Nephron (organoid): ENCODE data around the gene CSAG2.
"Not testable (repeated sequence)": the region's sequence is repeated elsewhere in the genome, so short reads cannot be mapped to it uniquely, and the experiment has no call there.

Source experiments
- H3K27ac Mint-ChIP-seq, 3 experiments: 2 replicates each; pipeline ENCODE4 v1.8.0; 2020; ENCODE audit warnings: mixed read lengths in 3 of 3, mild to moderate bottlenecking in 2 of 3, moderate library complexity in 1 of 3
- H3K27me3 Mint-ChIP-seq: 2 replicates; pipeline ENCODE4 v1.8.0; 2021; ENCODE audit warnings: low read depth, mild to moderate bottlenecking, moderate library complexity, mixed read lengths
- H3K36me3 Mint-ChIP-seq: 2 replicates; pipeline ENCODE4 v1.8.0; 2020; ENCODE audit warnings: low read depth, mixed read lengths
- H3K4me1 Mint-ChIP-seq: 2 replicates; pipeline ENCODE4 v1.8.0; 2020; ENCODE audit warnings: mixed read lengths
- H3K4me3 Mint-ChIP-seq, 3 experiments: 2 replicates each; pipeline ENCODE4 v1.8.0; 2020; ENCODE audit warnings: mild to moderate bottlenecking in 3 of 3, mixed read lengths in 3 of 3, moderate library complexity in 2 of 3
- H3K9me3 Mint-ChIP-seq: 2 replicates; pipeline ENCODE4 v1.8.0; 2020; ENCODE audit warnings: mixed read lengths
- CTCF ChIP-seq, 3 experiments: fragments of 200-600 bp; sonication (generic); IDR thresholded peaks; one replicate each; pipeline ENCODE4 v1.5.0; 2021; ENCODE audit warnings: antibody characterized with exemption in 3 of 3; ENCODE audit not compliant: unreplicated experiment in 3 of 3

Gene CSAG2

GRCh38 chrX:152733261-152733975, 24.3 kb upstream of the CSAG2 start, which contains the start of the genes CSAG1 and MAGEA12:
Gene CSAG1, minus strand, starts transcription at chrX:152733721. Its CDS starts 1,261 bp downstream, at chrX:152732460.
Gene MAGEA12, plus strand, starts transcription at chrX:152733757. Its CDS starts 2,405 bp downstream, at chrX:152736162.
- Mint-ChIP-seq H3K36me3 (no peaks in the 10 kb centered on the region), H3K27me3 (peaks cover 5% of the 10 kb centered on the region), H3K4me3 (no peak within 1 kb of the TSS), H3K4me1 (no peaks in the 10 kb centered on the region), H3K9me3 (peaks cover 7% of the 10 kb centered on the region), H3K27ac (no peak within 1 kb of the TSS)
- no peak for TF ChIP-seq CTCF (IDR thresholded peaks at IDR 0.05; ENCODE audit: unreplicated experiment in 3 of 3)

GRCh38 chrX:152725409-152725808, 16.3 kb upstream of the CSAG2 start:
- Mint-ChIP-seq H3K27ac (no peak overlapping the region), H3K36me3 (peaks cover 5% of the 10 kb centered on the region)
- no peak for TF ChIP-seq CTCF (IDR thresholded peaks at IDR 0.05; ENCODE audit: unreplicated experiment in 3 of 3)

GRCh38 chrX:152713815-152714787, 5.0 kb upstream of the CSAG2 start, which contains the start of gene MAGEA2B:
Gene MAGEA2B, plus strand, starts transcription at chrX:152714628. Its CDS starts 2,479 bp downstream, at chrX:152717107.
- not testable (repeated sequence) for H3K4me3 Mint-ChIP-seq, H3K9me3 Mint-ChIP-seq, H3K36me3 Mint-ChIP-seq, H3K27me3 Mint-ChIP-seq, H3K27ac Mint-ChIP-seq, H3K4me1 Mint-ChIP-seq

More at GRCh38 chrX:152725409-152725808, 16.3 kb upstream of the CSAG2 start:
- peaks cover 13% of the 10 kb centered on the region for H3K9me3 Mint-ChIP-seq
- no peaks in the 10 kb centered on the region for H3K4me1 Mint-ChIP-seq
- H3K27me3 Mint-ChIP-seq: peaks cover 3% of the 10 kb centered on the region
- no peak overlapping the region for H3K4me3 Mint-ChIP-seq

GRCh38 chrX:152713195-152713594, 4.1 kb upstream of the CSAG2 start:
- not testable (repeated sequence) for H3K27me3 Mint-ChIP-seq, H3K4me1 Mint-ChIP-seq, H3K9me3 Mint-ChIP-seq, H3K27ac Mint-ChIP-seq, H3K36me3 Mint-ChIP-seq, H3K4me3 Mint-ChIP-seq

- not testable (repeated sequence) for H3K9me3 Mint-ChIP-seq, H3K36me3 Mint-ChIP-seq, H3K4me3 Mint-ChIP-seq, H3K27me3 Mint-ChIP-seq, H3K4me1 Mint-ChIP-seq, H3K27ac Mint-ChIP-seq
Observed at GRCh38 chrX:152706500-152706899, 2.6 kb downstream of the CSAG2 start.

GRCh38 chrX:152700390-152700789, 8.7 kb downstream of the CSAG2 start:
- not testable (repeated sequence) for H3K4me1 Mint-ChIP-seq, H3K27me3 Mint-ChIP-seq, H3K9me3 Mint-ChIP-seq, H3K27ac Mint-ChIP-seq, H3K36me3 Mint-ChIP-seq, H3K4me3 Mint-ChIP-seq

GRCh38 chrX:152697952-152698931, 10.8 kb downstream of the CSAG2 start, which contains the start of gene MAGEA3:
Gene MAGEA3, plus strand, starts transcription at chrX:152698794. Its CDS starts 2,039 bp downstream, at chrX:152700833.
- H3K4me1 Mint-ChIP-seq, H3K36me3 Mint-ChIP-seq, H3K9me3 Mint-ChIP-seq, H3K27ac Mint-ChIP-seq, H3K4me3 Mint-ChIP-seq, H3K27me3 Mint-ChIP-seq: not testable (repeated sequence)

- H3K4me1 Mint-ChIP-seq, H3K4me3 Mint-ChIP-seq, H3K27me3 Mint-ChIP-seq, H3K36me3 Mint-ChIP-seq, H3K27ac Mint-ChIP-seq: not testable (repeated sequence)
- peaks cover 14% of the 10 kb centered on the region for H3K9me3 Mint-ChIP-seq
Observed at GRCh38 chrX:152681012-152681411, 28.1 kb downstream of the CSAG2 start.

- H3K9me3 Mint-ChIP-seq: peaks cover 17% of the 10 kb centered on the region
- H3K36me3 Mint-ChIP-seq, H3K27me3 Mint-ChIP-seq, H3K4me3 Mint-ChIP-seq, H3K27ac Mint-ChIP-seq, H3K4me1 Mint-ChIP-seq: not testable (repeated sequence)
Observed at GRCh38 chrX:152674652-152675051, 34.4 kb downstream of the CSAG2 start.
